GM18861 (cell line): ENCODE results near the gene FLRT2.

Experiments used
- ATAC-seq: cut with Tn5 transposase; IDR thresholded peaks from one replicate; pipeline ENCODE4 v1.9.1; 2021; ENCODE audit not compliant: unreplicated experiment

The FLRT2 gene

GRCh38 chr14:85556267-85556666, 26.3 kb downstream of the FLRT2 start:
- no peak for ATAC-seq

- ATAC-seq: no peak
These were observed 28.6 kb downstream of the FLRT2 start for GRCh38 chr14:85558505-85558904.

GRCh38 chr14:85562630-85563029, 32.7 kb downstream of the FLRT2 start:
- ATAC-seq: no peak

GRCh38 chr14:85564841-85565527, 35.0 kb downstream of the FLRT2 start:
- no peak for ATAC-seq

GRCh38 chr14:85565862-85566296, 35.9 kb downstream of the FLRT2 start:
- ATAC-seq: no peak

- ATAC-seq: no peak
These were observed 36.7 kb downstream of the FLRT2 start for GRCh38 chr14:85566603-85567002.

- no peak for ATAC-seq
These were observed 42.1 kb downstream of the FLRT2 start for GRCh38 chr14:85572011-85572410.

GRCh38 chr14:85572845-85573244, 42.9 kb downstream of the FLRT2 start:
- no peak for ATAC-seq

GRCh38 chr14:85573406-85573805, 43.5 kb downstream of the FLRT2 start:
- no peak for ATAC-seq

- ATAC-seq: no peak
These were observed 45.1 kb downstream of the FLRT2 start for GRCh38 chr14:85574853-85575616.

GRCh38 chr14:85575617-85575898, 45.6 kb downstream of the FLRT2 start:
- no peak for ATAC-seq

GRCh38 chr14:85576218-85576617, 46.3 kb downstream of the FLRT2 start:
- no peak for ATAC-seq

- ATAC-seq: no peak
These were observed 47.1 kb downstream of the FLRT2 start for GRCh38 chr14:85576848-85577542.

- ATAC-seq: no peak
These were observed 47.7 kb downstream of the FLRT2 start for GRCh38 chr14:85577543-85578114.

- ATAC-seq: no peak
These were observed 48.4 kb downstream of the FLRT2 start for GRCh38 chr14:85578357-85578756.

- no peak for ATAC-seq
These were observed 49.0 kb downstream of the FLRT2 start for GRCh38 chr14:85578930-85579329.

- ATAC-seq: no peak
These were observed 50.0 kb downstream of the FLRT2 start for GRCh38 chr14:85579942-85580341.

GRCh38 chr14:85580536-85581140, 50.7 kb downstream of the FLRT2 start:
- ATAC-seq: no peak

- ATAC-seq: no peak
These were observed 51.7 kb downstream of the FLRT2 start for GRCh38 chr14:85581691-85582090.

- no peak for ATAC-seq
These were observed 53.4 kb downstream of the FLRT2 start for GRCh38 chr14:85583380-85583779.

GRCh38 chr14:85584481-85584880, 54.5 kb downstream of the FLRT2 start:
- no peak for ATAC-seq
